K562 (cell line): ENCODE data around the gene NAIF1. TPM values are rescaled to one million over a fixed set of nuclear protein-coding genes. Genes with fewer than 3 reads are reported as not detected.

Experiments
- ARID1B ChIP-seq: fragments of 450-650 bp; IDR thresholded peaks from 2 replicates; pipeline ENCODE4 v1.6.1; 2016; ENCODE audit warnings: antibody characterized with exemption, mild to moderate bottlenecking, inconsistent platforms
- ATF3 ChIP-seq, 2 experiments: fragments of 450-650 bp in 1 of 2; sonication (generic) in 1 of 2; formaldehyde crosslinking in 1 of 2; IDR thresholded peaks in 1 of 2; conservative IDR thresholded peaks in 1 of 2; 2 replicates each; pipeline versions ENCODE4 v1.6.1 to v1.8.1; 2016 to 2023; ENCODE audit warnings: mild to moderate bottlenecking in 2 of 2, moderate library complexity in 2 of 2, inconsistent platforms in 1 of 2, missing genetic modification reagents in 1 of 2
- BACH1 ChIP-seq: fragments of 200-800 bp; sonication (Bioruptor generic); IDR thresholded peaks from 2 replicates; pipeline ENCODE4 v1.6.1; 2016; ENCODE audit warnings: missing genetic modification characterization, missing compliant biosample characterization
- CHD4 ChIP-seq: fragments of 200-600 bp; sonication (generic); IDR thresholded peaks from 3 replicates; pipeline ENCODE4 v1.6.1; 2012; ENCODE audit warnings: low read depth, mild to moderate bottlenecking, mixed read lengths, low read length, inconsistent platforms; ENCODE audit not compliant: insufficient read depth, insufficient replicate concordance, poor library complexity, severe bottlenecking
- DIDO1 ChIP-seq: fragments of 450-650 bp; IDR thresholded peaks from 2 replicates; pipeline ENCODE4 v1.6.1; 2016; ENCODE audit warnings: low read depth, missing biosample characterization, missing genetic modification characterization
- EHMT2 ChIP-seq: fragments of 450-650 bp; IDR thresholded peaks from 2 replicates; pipeline ENCODE4 v1.6.1; 2018; ENCODE audit warnings: antibody characterized with exemption
- ELF2 ChIP-seq: fragments of 250-450 bp; sonication (Bioruptor Pico); IDR thresholded peaks from 2 replicates; pipeline ENCODE4 v1.5.0; 2021; ENCODE audit warnings: mild to moderate bottlenecking
- ETS2 ChIP-seq: IDR thresholded peaks from 2 replicates; pipeline ENCODE4 v1.6.1; 2016; ENCODE audit warnings: borderline replicate concordance, missing genetic modification characterization, mild to moderate bottlenecking, moderate library complexity, missing compliant biosample characterization; ENCODE audit not compliant: poor library complexity, severe bottlenecking
- FIP1L1 ChIP-seq: fragments of 200-400 bp; formaldehyde crosslinking; IDR thresholded peaks from 2 replicates; pipeline ENCODE4 v1.6.1; 2018; ENCODE audit warnings: mild to moderate bottlenecking, low read depth, low read length; ENCODE audit not compliant: poor library complexity, severe bottlenecking
- JUND ChIP-seq, 2 experiments: IDR thresholded peaks; 2 replicates in 1 of 2; 3 replicates in 1 of 2; pipeline ENCODE4 v1.6.1; 2011; ENCODE audit warnings: borderline replicate concordance in 2 of 2, low read depth in 2 of 2, low read length in 2 of 2, improper control_type of control experiment in 1 of 2, missing biosample characterization in 1 of 2, missing genetic modification characterization in 1 of 2, missing genetic modification reagents in 1 of 2
- L3MBTL2 ChIP-seq: fragments of 450-650 bp; IDR thresholded peaks from 2 replicates; pipeline ENCODE4 v1.6.1; 2016; ENCODE audit warnings: mild to moderate bottlenecking, moderate library complexity
- MXI1 ChIP-seq: IDR thresholded peaks from 2 replicates; pipeline ENCODE4 v1.6.1; 2011; ENCODE audit warnings: low read depth, mild to moderate bottlenecking, improper control_type of control experiment, low read length
- NELFE ChIP-seq: IDR thresholded peaks from 2 replicates; pipeline ENCODE4 v1.6.1; 2011; ENCODE audit warnings: mild to moderate bottlenecking; ENCODE audit not compliant: insufficient read depth, insufficient read length
- OTX1 ChIP-seq: fragments of 450-650 bp; formaldehyde crosslinking; IDR thresholded peaks from 2 replicates; pipeline ENCODE4 v1.4.0; 2022; ENCODE audit warnings: mild to moderate bottlenecking
- RERE ChIP-seq: sonication (generic); formaldehyde crosslinking; IDR thresholded peaks from 2 replicates; pipeline ENCODE4 v1.8.0; 2023; ENCODE audit warnings: missing genetic modification reagents, mild to moderate bottlenecking, borderline replicate concordance
- SFPQ ChIP-seq: fragments of 200-400 bp; formaldehyde crosslinking; IDR thresholded peaks from 2 replicates; pipeline ENCODE4 v1.6.1; 2017; ENCODE audit warnings: mild to moderate bottlenecking, low read depth, low read length, moderate library complexity
- ZNF23 ChIP-seq: fragments of 250-450 bp; sonication (Bioruptor Pico); IDR thresholded peaks from 2 replicates; pipeline ENCODE4 v1.4.0; 2020; ENCODE audit warnings: mild to moderate bottlenecking
- polyA plus RNA-seq, 8 experiments: library from polyadenylated mRNA; depleted of rRNA in 4 of 8; stranded (reverse) in 5 of 8; unstranded in 3 of 8; fragments of >200 nt; fragmentation: Nextera tagmentation in 2 of 8; fragmentation: Illumina TruSeq in 1 of 8; extraction: Ambion mirVana in 2 of 8; extraction: Trizol in 1 of 8; gene quantifications; 2 replicates each; pipeline versions ENCODE4 v1.2.1 to v1.2.3, GENCODE V29; 2011 to 2014; ENCODE audit warnings: inconsistent platforms in 1 of 8, missing spikeins in 1 of 8
- total RNA-seq, 7 experiments: library from RNA; depleted of rRNA in 6 of 7; stranded (reverse); fragments of >200 nt in 6 of 7; fragmentation: Illumina TruSeq in 2 of 7; extraction: Trizol in 2 of 7; gene quantifications; 2 replicates each; pipeline versions ENCODE4 v1.2.1 to v1.2.3, GENCODE V29; 2011 to 2021; ENCODE audit warnings: low replicate concordance in 1 of 7

Gene NAIF1
- total and polyA plus RNA-seq, 9 of the 15 experiments (the other 6 are each of a cell fraction or from before 2014, with no cell fraction given): 4.8 to 26.6 (median 17.2) TPM

GRCh38 chr9:128065907-128066712 lies 1.0 kb downstream of the NAIF1 start (continued):
- TF ChIP-seq EHMT2: 0 out of 2 replicates have a peak, but pooled peaks have one; percentile 10
- TF ChIP-seq JUND (IDR thresholded peaks at IDR 0.05; ENCODE audit: borderline replicate concordance, low read depth, low read length): no peak
- peak; percentile 47; the same call in 1 of the 3 replicates for TF ChIP-seq JUND (tag; IDR thresholded peaks at IDR 0.05; ENCODE audit: borderline replicate concordance, low read depth, low read length)
- TF ChIP-seq ETS2 (tag): no peak
- no peak for TF ChIP-seq SFPQ
- no peak for TF ChIP-seq ZNF23 (CRISPR knock-in tag)
- peak; percentile 28 for TF ChIP-seq L3MBTL2
- TF ChIP-seq ARID1B: no peak
- TF ChIP-seq DIDO1: no peak
- no peak for TF ChIP-seq OTX1 (CRISPR knock-in tag)
- TF ChIP-seq MXI1: 0 out of 2 replicates have a peak, but pooled peaks have one; percentile 46
- TF ChIP-seq FIP1L1: peak; percentile 61
- 0 out of 2 replicates have a peak, but pooled peaks have one; percentile 50 for TF ChIP-seq ELF2 (CRISPR knock-in tag)
- TF ChIP-seq ATF3 (IDR thresholded peaks at IDR 0.05): no peak
- TF ChIP-seq ATF3 (CRISPR knock-in tag; conservative IDR thresholded peaks at IDR 0.05): no peak
- TF ChIP-seq CHD4: no peak
- TF ChIP-seq BACH1: no peak
- no peak for TF ChIP-seq RERE (CRISPR knock-in tag)
- TF ChIP-seq NELFE: no peak
